ENCODE data around the gene MSMB. TPM values are rescaled to one million over a fixed set of nuclear protein-coding genes. Genes with fewer than 3 reads are reported as not detected.
"Not testable (repeated sequence)": the region's sequence is repeated elsewhere in the genome, so short reads cannot be mapped to it uniquely, and the experiment has no call there.

MSMB gene
- total RNA-seq = not detected

GRCh38 chr10:46046261-46046660 is at the start of gene MSMB:
MSMB (minus strand) TSS chr10:46046269; CDS start chr10:46046237, 32 bp downstream.
- peaks cover under 1 to 9% of the 10 kb centered on the region in 2 donors for H3K27me3 Mint-ChIP-seq
- H3K36me3 Mint-ChIP-seq = no peaks in the 10 kb centered on the region
- DNase-seq (ENCODE audit: low spot score) = no peak
- no peaks in the 10 kb centered on the region for H3K4me1 Mint-ChIP-seq (ENCODE audit: low read depth in 2 of 2)
- no peak for ATAC-seq
- no peak within 1 kb of the TSS for H3K4me3 Mint-ChIP-seq
- H3K9me3 Mint-ChIP-seq = no peaks in the 10 kb centered on the region
- H3K27ac Mint-ChIP-seq = no peak within 1 kb of the TSS

GRCh38 chr10:46094931-46095750 is 49.1 kb upstream of the MSMB start:
- Mint-ChIP-seq H3K4me1 (ENCODE audit: low read depth in 2 of 2) (peaks cover 29% of the 10 kb centered on the region in 2 donors), H3K27me3 (no peaks in the 10 kb centered on the region), H3K9me3 (no peaks in the 10 kb centered on the region), H3K4me3 (no peak overlapping the region), H3K27ac (no peak overlapping the region), H3K36me3 (no peaks in the 10 kb centered on the region)
- ATAC-seq (no peak), DNase-seq (ENCODE audit: low spot score) (no peak)

GRCh38 chr10:46094197-46094500 is 48.1 kb upstream of the MSMB start:
- DNase-seq (ENCODE audit: low spot score) (no peak), ATAC-seq (no peak)
- Mint-ChIP-seq H3K4me1 (ENCODE audit: low read depth in 2 of 2) (peaks cover 29% of the 10 kb centered on the region in 2 donors), H3K27me3 (no peaks in the 10 kb centered on the region), H3K4me3 (no peak overlapping the region), H3K27ac (no peak overlapping the region), H3K9me3 (no peaks in the 10 kb centered on the region), H3K36me3 (no peaks in the 10 kb centered on the region)

GRCh38 chr10:46093316-46094196 is 47.5 kb upstream of the MSMB start:
- DNase-seq (ENCODE audit: low spot score); H3K27me3 Mint-ChIP-seq; H3K4me3 Mint-ChIP-seq; H3K9me3 Mint-ChIP-seq; ATAC-seq; H3K36me3 Mint-ChIP-seq; H3K27ac Mint-ChIP-seq: not testable (repeated sequence)
- peaks cover 27 to 29% of the 10 kb centered on the region in 2 donors for H3K4me1 Mint-ChIP-seq (ENCODE audit: low read depth in 2 of 2)

- Mint-ChIP-seq H3K36me3 (no peaks in the 10 kb centered on the region), H3K9me3 (no peaks in the 10 kb centered on the region), H3K27ac (no peak overlapping the region), H3K4me1 (ENCODE audit: low read depth in 2 of 2) (peaks cover 24 to 26% of the 10 kb centered on the region in 2 donors), H3K27me3 (no peaks in the 10 kb centered on the region), H3K4me3 (no peak overlapping the region)
- ATAC-seq = peak; percentile 41 to 60
- no peak for DNase-seq (ENCODE audit: low spot score)
These were observed 46.5 kb upstream of the MSMB start for GRCh38 chr10:46092524-46093081.

- Mint-ChIP-seq H3K36me3 (no peaks in the 10 kb centered on the region), H3K27ac (no peak overlapping the region), H3K4me3 (no peak overlapping the region), H3K27me3 (no peaks in the 10 kb centered on the region), H3K4me1 (ENCODE audit: low read depth in 2 of 2) (peaks cover 19 to 21% of the 10 kb centered on the region in 2 donors), H3K9me3 (no peaks in the 10 kb centered on the region)
- ATAC-seq (peak; percentile 4 to 31), DNase-seq (ENCODE audit: low spot score) (no peak)
These were observed 45.9 kb upstream of the MSMB start for GRCh38 chr10:46091828-46092523.

- Mint-ChIP-seq H3K27me3 (no peaks in the 10 kb centered on the region), H3K27ac (no peak overlapping the region), H3K4me3 (no peak overlapping the region), H3K9me3 (no peaks in the 10 kb centered on the region), H3K4me1 (ENCODE audit: low read depth in 2 of 2) (peaks cover 12 to 14% of the 10 kb centered on the region in 2 donors), H3K36me3 (no peaks in the 10 kb centered on the region)
- ATAC-seq (peak in 1 of 2 donors; percentile 33), DNase-seq (ENCODE audit: low spot score) (no peak)
These were observed 45.2 kb upstream of the MSMB start for GRCh38 chr10:46091080-46091827.

GRCh38 chr10:46090258-46090812 is 44.3 kb upstream of the MSMB start:
- H3K27me3 Mint-ChIP-seq = no peaks in the 10 kb centered on the region
- H3K4me3 Mint-ChIP-seq = no peak overlapping the region
- DNase-seq (ENCODE audit: low spot score) (no peak), ATAC-seq (no peak)
- peaks cover 11 to 13% of the 10 kb centered on the region in 2 donors for H3K4me1 Mint-ChIP-seq (ENCODE audit: low read depth in 2 of 2)
- no peaks in the 10 kb centered on the region for H3K36me3 Mint-ChIP-seq
- no peak overlapping the region for H3K27ac Mint-ChIP-seq
- H3K9me3 Mint-ChIP-seq = no peaks in the 10 kb centered on the region

GRCh38 chr10:46087381-46087780 is 41.3 kb upstream of the MSMB start:
- not testable (repeated sequence) for ATAC-seq; H3K9me3 Mint-ChIP-seq; DNase-seq (ENCODE audit: low spot score); H3K27ac Mint-ChIP-seq; H3K36me3 Mint-ChIP-seq; H3K27me3 Mint-ChIP-seq; H3K4me3 Mint-ChIP-seq; H3K4me1 Mint-ChIP-seq (ENCODE audit: low read depth in 2 of 2)

GRCh38 chr10:46084321-46085165 is 38.5 kb upstream of the MSMB start:
- H3K9me3 Mint-ChIP-seq = no peaks in the 10 kb centered on the region
- no peak for ATAC-seq
- no peak overlapping the region for H3K27ac Mint-ChIP-seq
- no peak for DNase-seq (ENCODE audit: low spot score)
- H3K4me3 Mint-ChIP-seq = no peak overlapping the region
- H3K27me3 Mint-ChIP-seq = no peaks in the 10 kb centered on the region
- H3K36me3 Mint-ChIP-seq = no peaks in the 10 kb centered on the region
- peaks cover 11 to 14% of the 10 kb centered on the region in 2 donors for H3K4me1 Mint-ChIP-seq (ENCODE audit: low read depth in 2 of 2)

- no peak overlapping the region for H3K27ac Mint-ChIP-seq
- H3K4me1 Mint-ChIP-seq (ENCODE audit: low read depth in 2 of 2) = peaks cover 22 to 35% of the 10 kb centered on the region in 2 donors
- H3K36me3 Mint-ChIP-seq = no peaks in the 10 kb centered on the region
- H3K9me3 Mint-ChIP-seq = no peaks in the 10 kb centered on the region
- ATAC-seq (no peak), DNase-seq (ENCODE audit: low spot score) (no peak)
- H3K27me3 Mint-ChIP-seq = no peaks in the 10 kb centered on the region
- H3K4me3 Mint-ChIP-seq = no peak overlapping the region
These were observed 34.8 kb upstream of the MSMB start for GRCh38 chr10:46080886-46081285.

Measured in natural killer cell treated with Interleukin-12 subunit alpha and Interleukin-12 subunit beta and Interleukin-15 and Interleukin-18, amount 100 ng/mL, for 72 hours (primary cell).